ENCODE data around the gene LYRM4.

The LYRM4 gene

DNA sequence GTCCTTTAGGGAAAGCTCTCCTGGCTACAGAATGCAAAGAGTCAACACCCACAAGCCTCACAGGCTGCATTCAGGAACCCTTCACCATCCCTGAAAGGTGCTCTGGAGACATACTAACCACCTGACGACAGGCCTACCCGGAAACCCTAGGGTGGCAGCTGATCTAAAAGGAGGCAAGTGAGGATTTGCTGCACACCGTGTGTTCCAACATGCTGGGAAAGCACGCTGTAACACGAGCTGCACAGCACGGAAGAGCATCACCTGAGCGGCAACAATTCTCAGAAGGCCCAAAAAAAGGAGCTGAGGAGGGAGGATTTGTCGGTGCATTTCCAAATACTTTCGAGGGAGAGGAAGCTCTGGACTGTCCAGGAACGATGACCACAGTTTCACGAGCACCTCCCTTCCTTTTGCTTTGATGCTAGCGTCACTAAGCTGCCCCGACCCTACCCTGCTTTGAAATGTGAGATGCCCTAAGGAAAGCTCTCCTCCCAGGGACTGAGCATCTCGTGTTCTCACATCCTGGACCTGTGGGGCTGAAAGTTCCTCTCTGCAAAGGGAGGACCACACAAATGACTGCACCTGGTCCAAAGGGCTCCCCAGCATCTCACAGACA lies 88.6 kb downstream of the LYRM4 start:
- peak; percentile 35 for DNase-seq

DNA sequence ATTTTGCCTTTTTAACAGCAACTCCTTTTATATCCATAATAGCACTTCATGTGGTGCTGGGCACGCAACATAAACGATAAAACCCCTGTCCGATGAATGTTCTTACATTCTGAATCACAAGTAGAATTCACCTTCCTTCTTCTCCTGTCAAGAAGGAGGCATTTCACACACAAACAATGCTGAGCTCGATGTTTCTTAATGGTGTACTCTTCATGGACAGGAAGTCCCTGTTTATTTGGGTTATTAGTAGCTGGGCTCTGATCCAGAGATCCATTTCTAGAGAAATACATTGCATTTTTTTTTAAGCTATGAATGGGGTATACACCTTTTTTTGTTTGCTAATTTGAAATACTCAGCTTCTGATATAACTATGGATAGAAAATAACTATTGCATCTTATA lies 93.2 kb downstream of the LYRM4 start:
- no peak for DNase-seq

DNA sequence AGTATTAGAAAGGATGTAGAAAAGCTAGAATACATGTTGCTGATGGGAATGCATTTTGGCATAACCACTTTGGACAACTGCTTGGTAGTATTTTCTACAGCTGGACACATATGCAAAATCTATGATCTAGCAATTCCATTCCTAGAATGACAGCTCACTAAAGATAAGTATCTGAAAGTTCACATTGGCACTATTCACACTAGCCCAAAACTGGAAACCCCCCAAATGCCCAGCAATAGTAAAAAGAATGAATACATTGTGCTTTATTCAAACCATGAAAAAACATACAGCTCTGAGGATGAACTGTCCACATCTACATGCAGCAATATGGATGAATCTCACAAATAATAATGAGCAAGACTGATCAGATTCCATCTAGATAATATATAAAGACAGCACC lies 96.7 kb downstream of the LYRM4 start:
- no peak for DNase-seq

DNA sequence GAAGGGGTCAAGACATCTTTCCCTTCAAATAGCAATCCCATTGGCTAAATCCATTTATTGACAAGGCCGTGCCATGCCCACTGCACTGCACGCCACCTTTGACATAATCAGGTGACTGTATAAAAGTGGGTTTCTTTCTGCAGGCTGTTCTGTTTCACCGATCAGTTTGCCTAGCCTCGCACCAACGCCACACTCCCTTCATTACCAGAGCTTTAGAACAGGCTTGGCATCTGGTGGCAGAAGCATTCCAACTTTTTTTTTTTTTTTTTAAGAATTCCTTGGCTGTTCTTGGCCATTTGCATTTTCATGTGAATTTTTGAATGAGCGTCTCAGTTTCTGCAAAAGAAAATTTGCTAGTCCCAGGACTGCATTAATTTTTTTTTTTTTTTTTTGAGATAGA lies 97.5 kb downstream of the LYRM4 start:
- no peak for DNase-seq

DNA sequence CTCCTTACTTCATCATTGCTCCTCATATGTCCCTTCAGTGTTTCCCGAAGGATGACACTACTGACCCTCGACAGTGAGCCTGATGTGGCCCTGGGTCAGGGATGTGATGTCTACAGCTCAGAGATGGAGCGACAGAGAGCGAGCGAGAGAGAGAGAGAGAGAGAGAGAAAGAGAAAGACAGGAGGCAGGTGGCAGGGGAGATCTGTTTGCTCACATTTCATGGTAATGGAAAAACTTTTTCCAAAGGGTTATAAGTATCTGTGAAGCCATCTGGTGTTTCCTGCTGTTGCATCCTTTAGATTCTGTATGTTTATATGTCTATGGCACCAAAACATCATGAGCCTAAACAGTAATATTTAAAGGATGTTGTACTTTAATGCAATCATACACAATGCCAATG lies 98.4 kb downstream of the LYRM4 start:
- no peak for DNase-seq

DNA sequence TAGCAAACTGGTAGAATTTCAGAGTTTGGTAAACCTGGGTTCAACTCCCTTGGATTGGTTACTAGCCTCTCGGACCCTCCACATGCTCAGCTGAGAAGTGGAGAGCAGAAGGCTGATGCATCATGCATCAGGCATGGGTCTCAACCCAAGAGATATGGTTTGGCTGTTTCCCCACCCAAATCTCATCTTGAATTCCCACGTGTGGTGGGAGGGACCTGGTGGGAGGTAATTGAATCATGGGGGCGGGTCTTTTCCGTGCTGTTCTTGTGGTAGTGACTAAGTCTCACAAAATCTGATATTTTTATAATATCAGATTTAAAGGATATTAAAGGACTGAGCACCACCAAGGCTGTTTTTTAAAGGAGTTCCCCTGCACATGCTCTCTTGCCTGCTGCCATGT lies 100.5 kb downstream of the LYRM4 start:
- no peak for DNase-seq

DNA sequence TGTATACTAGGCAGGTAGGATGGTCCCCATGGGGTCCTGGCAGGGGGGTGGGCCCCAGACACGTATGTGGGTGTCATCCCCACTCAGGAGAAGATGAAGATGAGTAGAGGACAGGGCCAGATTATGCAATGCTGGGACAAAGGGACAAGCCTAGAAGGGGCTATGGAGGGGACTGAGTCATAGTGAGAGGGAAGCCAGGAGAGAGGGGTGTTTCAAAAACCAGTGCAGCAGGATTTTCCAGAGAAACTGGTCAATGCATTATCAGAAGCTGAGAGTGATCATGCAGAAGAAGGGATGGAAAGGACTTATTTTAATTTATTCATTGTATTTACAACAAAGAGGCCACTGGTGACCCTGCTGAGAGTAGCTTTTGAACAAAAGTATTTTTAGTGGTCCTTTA lies 101.6 kb downstream of the LYRM4 start:
- DNase-seq, result no peak

DNA sequence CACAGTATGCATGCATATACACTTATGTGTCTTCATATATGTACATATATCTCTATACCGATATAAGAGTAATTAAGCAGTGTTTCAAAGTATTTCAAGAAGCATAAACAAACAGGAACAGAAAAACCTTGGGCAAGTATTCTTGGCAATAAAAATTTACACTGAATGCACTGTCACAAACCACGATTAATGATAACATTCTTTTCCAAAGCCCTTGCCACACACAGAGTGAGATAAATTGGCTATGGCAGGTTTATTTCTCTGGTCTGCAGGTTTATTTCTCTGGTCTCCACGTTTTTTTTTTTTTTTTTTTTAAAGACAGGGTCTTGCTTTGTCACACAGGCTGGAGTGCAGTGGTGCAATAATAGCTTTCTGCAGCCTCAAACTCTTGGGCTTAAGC lies 102.6 kb downstream of the LYRM4 start:
- DNase-seq, result no peak

DNA sequence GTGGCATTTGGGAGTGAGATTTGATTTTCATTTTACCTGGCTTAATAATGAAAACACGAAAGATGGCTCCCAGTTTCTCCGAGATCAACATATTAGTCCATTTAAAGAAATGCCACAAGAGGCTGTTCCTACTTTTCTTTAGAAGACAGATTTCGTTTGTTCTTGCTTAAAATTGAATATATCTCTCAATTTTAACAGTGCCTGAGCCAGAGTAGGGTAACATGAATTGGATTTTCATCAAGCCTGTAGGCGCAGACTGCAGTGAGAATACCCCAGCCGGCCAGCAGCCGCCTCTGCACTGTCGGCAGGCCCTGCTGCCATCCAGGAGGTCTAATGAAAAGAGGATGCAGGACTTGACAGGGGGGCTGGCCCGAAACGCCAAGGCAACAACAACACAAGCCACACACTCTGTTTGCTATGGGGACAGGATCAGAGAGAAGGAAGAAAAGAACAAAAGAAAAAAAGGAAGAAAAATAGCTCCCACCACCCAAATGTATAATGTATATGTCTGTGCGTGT lies 103.1 kb downstream of the LYRM4 start:
- no peak for DNase-seq

DNA sequence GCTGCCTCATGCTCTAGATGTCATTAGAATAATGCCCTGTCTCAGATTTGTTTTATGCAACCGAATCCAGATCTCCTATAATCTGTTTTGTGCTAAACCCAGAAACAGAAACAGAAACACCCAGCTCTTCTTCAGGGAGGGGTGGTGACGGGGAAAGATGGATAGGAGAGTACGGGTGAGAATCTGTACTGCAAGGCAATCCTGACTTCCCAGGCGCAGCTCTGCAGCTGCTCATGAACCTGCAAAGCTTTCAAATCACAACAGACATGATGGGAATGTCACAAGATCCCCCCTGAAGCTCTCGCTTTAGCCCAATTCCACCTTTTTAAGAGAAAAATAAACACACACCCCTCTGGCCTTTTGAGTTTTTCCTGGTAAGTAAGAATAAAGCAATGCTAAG lies 104.1 kb downstream of the LYRM4 start:
- DNase-seq, result no peak

DNA sequence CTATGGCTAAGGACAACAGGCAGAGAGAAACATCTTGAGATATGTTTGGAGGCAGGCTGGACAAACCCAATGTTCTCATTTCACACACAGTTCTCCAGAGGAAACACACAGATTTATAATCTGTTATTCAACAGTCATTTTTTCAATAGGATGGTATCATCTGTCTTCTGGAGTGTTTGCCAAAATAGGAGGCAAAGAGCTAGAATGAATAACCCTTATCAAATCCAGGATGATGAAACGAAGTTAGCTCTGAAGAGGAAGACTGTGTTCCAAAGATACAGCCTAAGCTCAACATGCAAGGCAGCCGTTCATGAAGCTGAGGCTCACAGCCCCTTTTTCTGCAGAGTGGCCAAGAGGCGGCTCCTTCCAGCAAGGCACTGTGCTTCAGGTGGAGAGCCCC lies 104.8 kb downstream of the LYRM4 start:
- no peak for DNase-seq

DNA sequence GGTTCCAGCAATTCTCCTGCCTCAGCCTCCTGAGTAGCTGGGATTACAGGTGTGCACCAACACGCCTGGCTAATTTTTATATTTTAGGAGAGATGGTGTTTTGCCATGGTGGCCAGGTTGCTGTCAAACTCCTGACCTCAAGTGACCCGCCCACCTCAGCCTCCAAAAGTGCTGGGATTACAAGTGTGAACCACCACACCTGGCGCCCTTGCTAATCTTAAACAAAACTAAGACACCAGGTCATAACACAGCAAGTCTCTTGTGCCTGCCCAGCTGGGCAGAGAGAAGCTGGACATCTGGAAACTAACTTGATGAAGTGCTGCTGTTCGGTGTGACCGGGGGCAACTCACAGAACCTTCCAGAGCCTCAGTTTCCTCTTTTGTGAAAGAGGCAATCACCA lies 107.6 kb downstream of the LYRM4 start:
- DNase-seq, result no peak

DNA sequence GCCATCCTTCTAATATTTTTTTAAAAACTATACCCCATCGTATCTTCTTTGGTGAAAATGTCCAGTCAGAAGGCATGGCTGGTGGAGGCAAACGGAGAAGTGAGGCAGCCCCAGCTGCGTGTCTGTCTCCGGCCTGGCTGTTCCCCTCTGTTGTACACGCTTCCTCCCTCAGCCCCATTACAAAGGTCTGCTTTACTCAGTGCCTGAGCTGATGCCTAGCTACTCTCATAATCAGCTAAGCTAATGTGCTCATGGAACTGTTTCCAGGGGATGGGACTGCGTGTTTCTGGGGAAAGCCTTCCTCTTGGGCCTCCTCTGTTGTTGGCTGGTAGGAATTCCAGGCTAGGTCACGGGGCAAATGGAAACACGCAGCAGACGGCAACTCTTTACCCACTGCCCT lies 108.3 kb downstream of the LYRM4 start:
- no peak for DNase-seq

DNA sequence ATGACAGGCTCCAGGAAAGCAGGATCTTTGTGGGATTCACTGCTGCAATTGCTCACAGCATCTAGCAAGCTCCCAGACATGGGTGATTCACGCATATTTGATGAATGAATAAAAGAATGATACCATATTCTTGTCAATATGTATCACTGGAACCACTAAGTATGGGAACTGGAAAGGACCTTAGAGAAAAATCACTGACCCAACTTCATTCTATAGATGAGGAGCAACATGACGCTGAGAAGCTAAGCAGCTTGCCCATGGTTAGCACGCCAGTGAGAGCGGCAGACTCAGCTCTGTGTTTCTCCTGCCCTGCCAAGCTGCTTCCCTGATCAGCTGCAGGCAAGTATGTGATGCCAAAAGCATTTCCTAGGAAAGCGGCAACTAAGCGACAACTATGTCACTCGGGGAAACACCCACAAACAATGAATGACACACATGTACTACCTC lies 108.8 kb downstream of the LYRM4 start:
- no peak for DNase-seq

DNA sequence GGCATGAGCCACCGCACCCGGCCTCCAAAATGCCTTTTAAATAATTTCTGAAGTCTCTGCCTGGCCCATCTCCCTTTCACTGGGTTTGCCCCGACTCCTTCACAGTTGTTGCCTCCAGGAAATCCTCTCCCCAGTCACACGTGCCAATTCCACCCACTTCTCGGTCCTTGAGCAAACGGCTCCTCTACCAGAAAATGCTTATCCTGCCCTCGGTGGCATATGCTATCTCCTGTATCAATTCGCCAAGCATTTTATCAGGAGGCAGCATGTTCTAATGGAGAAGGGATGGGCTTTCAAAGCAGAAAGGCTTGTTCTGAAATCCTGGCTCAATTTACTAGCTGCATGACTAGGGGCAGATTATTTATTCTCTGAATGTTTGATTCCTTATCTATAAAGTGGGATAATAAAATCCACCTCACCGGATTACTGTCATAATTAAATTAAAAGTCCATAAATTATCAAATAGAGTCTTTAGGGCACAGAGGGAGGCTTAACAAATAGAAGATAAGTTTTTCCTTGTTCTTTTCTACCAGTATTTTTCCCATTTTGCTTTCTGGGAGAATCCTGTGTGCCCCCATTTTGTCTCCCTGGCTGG lies 109.3 kb downstream of the LYRM4 start:
- no peak for DNase-seq

DNA sequence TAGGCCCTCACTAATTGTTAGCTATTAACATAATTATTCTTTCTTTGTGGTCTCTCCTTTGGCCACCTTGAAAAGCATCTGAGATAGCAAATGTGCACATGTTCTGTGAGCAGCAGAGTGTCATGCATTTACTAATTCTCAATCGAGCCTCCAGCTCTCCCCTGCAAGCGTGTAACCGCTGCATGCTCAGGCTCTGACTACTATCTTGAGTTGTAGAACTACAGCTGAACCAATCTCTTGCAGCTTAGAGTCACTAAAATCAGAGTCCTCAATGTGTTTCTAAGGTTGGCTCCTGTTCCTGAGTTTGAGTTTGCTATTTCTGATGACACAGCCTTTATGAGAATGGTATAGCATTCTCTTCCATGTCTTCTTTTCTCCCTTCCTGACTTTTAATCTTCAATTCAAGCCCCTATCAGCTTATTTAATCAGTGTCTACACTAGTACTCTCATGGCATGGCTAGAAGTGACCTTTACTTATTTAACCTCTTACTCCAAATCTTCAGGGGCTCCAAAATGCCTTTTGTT lies 110.1 kb downstream of the LYRM4 start:
- no peak for DNase-seq

DNA sequence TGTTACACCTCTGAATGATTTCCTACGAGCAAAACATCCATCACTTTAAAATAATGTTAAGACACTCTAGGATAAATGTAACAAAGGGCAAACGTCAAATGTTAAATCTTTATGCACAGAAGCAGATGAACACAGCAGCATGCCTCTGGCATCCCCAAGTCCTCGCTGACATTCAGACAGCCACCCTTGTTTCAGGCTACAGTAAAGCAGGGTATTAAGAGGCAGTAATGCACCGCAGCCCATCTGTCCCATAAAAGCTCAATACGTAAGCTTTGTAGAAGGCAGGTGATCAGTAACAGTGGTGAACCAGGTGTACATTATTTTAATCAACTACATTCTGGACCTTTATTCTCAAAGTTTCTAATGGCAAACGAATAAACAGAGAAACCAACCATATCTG lies 110.9 kb downstream of the LYRM4 start:
- no peak for DNase-seq

DNA sequence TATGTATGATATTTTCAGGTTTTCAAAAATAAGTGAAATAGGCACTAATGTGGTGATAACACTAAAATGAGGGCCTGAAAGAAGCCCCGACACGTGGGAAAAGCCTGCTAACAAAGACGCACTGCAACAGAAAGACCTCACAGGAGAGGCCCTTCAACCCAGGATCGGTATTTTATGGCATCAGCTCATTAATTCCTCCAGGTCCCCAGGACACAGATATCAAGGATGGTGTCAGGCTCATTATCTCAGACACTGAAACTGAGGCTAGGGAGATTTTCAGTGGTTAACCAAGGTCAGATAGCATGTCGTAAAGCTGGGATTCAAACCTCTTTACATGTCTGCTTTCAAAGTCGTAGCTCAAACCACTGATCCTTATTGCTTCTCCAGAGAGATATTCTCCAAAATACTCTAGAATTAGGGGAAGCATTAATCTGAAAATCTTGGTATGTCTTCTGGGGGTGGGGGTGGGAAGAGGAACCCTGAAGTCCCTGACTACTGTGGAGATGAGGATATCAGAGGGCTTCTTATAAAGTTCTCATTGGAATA lies 111.5 kb downstream of the LYRM4 start:
- DNase-seq, result no peak

DNA sequence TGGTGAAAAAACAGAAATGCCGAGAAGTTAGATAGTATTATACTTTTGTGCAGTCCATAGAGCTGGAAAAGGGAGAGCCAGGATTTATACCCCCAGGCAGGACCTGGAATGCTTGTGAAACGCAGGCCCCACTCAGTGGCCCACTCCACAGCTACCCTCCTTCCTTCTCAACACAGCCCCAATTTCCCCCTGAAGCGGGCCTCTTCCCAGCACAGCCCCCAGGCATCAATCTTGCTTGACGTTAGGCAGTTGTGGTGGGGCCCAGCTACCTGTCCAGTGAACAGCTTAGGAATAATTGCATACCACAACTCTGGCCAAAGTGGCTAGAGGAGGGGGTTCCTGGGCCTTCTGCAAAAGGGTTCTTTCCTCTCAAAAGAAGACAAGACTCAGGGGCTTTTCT lies 114.4 kb downstream of the LYRM4 start:
- no peak for DNase-seq

DNA sequence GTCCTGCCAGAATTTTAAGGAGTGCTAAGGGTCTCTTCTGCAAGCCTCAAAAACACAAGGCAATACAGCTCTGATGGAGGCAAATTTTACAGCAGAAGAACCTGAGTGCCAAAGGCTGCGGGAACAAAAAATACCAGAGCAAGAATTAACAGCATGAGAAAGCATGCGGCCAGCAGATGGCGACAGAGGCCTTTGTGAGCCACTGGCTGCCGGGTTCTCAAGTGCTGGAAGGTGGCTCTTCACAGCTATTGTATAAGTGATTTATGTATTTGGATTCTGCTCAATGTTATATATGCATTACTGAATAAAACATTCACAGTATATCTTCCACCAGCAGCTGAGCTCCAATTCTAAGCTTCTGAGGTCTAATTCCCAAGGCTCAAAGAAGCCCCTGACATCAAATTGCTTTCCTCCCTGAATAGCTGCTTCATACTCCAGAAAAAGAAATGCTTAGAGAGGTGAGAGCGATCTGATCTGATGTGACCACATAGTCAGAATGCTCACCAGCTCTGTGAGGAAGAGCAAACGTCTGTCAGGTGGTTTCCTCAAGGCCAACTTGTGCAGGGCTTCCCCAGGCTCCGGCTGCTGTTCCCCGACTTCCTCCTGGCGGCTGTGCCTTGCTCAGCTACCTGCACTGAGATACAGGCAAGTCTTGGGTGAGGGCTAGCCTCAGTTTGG lies 117.0 kb downstream of the LYRM4 start:
- peak; percentile 40 for DNase-seq

DNA sequence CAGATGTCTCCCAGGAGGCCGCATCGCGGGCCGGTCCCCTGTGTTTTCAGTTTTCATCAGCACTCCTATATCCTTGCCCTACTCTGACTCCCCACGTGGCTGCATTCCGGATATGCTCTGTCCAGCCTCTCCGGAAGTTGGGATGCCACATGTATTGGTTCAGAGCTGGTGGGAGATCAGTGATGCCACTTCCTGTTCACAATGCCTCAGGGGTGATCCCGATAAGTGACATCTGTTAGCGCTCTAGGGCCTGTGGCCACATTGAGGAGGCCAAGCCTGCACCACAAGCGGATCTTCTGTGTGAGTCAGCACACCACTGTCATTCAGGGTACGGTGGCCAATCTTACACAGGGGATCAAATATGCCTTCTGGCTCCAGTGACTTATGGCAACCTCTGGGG lies 117.8 kb downstream of the LYRM4 start:
- no peak for DNase-seq

DNA sequence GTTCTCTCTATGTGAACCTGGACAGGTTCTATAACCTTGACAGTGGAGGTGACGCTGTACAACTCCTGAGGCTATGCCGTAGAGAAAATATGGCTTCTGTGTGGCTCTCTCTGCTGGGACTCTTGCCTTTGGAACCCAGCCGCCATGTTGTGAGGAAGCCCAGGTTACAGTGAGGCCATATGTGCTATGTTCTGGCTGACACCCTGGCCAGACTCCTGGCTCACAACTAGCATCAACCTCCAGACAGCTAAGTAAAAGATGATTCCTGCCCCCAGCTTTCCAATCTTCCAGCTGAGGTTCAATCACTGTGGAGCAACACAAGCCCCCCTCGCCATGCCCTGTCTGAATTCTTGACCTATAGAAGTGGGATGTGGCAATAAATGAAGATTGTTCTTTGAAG lies 118.6 kb downstream of the LYRM4 start:
- no peak for DNase-seq

DNA sequence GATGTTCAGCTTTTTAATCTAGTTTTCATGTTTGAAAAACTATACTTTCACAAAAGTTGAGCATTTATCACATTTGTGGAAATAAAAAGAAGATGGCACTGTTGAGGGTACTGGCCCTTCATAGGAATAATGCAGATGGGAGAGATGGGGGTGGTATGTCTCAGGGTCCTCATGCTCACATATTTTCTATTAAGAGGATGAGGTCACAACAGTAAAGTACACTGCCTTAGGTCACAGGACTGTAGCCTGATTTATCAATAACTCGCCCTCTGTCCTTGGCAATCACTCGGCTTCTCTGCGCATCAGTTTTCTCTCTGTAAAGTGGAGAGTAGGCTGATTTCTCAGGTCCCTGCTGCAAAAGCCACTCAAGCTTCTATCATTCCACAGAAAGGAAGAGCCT lies 119.7 kb downstream of the LYRM4 start:
- DNase-seq, result no peak
